Adipose tissue (tissue), 3 donors: ENCODE results near the gene TAOK1. TPM values are rescaled to one million over a fixed set of nuclear protein-coding genes. Genes with fewer than 3 reads are reported as not detected.

Source experiments
- H3K27ac ChIP-seq: one replicate; pipeline ENCODE4 v1.5.1; 2013; ENCODE audit warnings: low read depth, low read length
- WGBS, 3 donors: extraction: QIAGEN DNeasy Blood & Tissue Kit; methylation state at CpG; one replicate each; pipeline ENCODE4 v1.1.7; 2013; 5-methylcytosine and 5-hydroxymethylcytosine counted together
- polyA plus RNA-seq, 3 donors: library from polyadenylated mRNA; stranded (reverse); fragments of 200-250 nt; gene quantifications; one replicate each; pipeline ENCODE4 v1.2.3, GENCODE V29; 2013
- donor health status: healthy with polysubstance abuse.
- donor health status: Bipolar disorder and iron deficiency.
- donor health status: healthy.

Gene TAOK1
- polyA plus RNA-seq, 3 donors = 3.4 to 11.9 (median 10.5) TPM

DNA sequence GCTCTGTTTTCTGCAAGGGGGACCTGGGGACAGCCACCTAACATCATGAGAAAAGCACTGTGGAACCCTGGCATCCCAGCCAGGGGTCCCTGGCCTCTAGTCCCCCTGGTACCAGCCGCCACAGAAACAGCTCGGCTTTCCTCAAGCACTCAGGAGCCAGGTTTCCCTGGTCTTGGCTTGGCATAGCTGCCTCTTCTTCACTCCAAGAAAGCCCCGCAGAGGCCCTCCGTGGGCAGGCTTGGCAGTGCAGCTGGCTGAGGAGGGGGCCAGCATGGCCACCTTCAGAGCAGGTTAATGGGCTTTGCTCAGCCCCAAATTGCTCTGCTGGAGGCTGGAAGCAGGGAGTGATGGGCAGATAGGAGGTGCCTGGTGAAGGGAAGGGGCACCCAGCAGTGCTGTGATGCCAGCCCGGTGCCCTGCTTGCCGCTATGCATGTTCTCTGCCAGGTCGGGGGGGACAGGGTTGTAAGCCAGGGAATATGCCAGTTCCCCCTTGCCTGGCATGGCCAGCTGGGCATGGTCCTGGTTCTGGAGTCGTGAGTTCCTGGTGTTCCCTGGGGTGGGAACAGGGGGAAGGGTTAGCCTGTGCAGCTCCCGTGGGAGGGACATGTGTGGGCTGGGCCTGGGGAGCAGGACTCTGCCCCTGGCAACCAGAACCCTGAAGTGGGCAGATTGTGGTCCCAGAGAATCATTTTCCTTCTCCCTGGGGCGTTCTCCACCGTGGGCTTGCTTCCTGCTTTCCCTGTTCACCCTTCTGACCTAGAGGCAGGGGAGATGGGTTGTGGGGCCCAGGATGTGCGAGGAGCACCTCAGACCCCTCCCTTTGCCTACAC is 206.0 kb downstream of the TAOK1 start:
- H3K27ac ChIP-seq = no peak overlapping the region
- 71 to 80% (median 72%) methylated on average over 12 of the region's 12 CpGs for WGBS, 3 donors

DNA sequence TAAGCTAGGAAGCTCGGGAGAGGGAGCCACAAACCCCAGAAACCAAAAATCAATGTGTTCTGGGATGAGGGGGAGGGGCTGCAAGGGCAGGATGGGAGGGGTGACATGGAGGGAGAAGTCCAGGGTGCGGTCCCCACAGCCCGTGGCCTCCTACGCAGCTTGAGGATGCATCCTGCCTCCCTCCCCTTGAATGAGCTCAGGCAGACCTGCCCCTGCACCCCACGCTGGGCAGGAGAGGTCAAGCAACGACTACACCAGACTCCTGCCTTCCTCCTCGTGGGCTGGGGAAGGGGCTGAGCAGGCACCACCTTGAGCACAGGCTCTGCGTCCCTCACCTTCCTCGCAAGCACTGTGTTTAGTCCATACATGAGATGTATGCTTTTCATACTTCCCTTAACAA is 206.6 kb downstream of the TAOK1 start:
- no peak overlapping the region for H3K27ac ChIP-seq
- WGBS, 3 donors = 52 to 83% (median 66%) methylated on average over 9 of the region's 9 CpGs

DNA sequence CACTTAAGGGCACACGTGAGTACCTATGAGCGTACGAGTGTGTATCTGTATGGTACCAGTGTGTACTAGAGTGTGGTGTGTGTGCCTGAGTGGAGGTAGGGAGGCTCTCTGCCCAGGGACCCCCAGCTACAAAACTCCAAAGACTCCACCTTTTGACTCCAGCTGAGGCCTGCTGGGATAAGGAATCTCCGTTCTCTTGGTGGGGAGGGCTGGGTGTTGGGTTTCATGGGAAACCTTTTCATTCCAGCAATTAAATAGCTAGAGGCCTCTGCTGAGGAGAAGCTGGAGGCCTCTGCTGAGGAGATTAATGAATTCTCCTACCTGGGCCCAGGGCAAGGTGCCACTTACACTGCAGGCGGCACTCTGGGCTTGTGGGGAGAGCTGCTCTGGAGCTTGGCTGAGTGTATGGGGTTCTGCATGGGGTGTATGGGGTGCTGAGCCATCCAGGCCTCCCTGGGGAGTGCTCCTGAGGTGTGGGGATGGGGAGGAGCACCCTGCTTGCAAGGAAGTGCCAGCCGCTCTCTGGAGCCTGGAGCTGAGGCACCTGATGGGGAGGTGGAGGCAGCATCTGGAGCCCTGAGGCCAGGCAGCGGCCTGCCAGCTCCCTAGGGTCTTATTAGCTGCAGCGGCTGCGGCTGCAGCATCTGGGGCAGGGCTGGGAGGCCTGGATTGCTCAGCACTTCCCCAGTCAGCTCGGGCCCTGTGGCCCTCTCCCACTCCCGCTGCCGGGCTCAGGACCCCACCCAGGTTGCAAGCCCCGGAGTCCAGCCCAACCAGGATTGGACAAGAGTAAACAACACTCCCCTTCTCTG is 207.4 kb downstream of the TAOK1 start:
- WGBS, 3 donors = 57 to 81% (median 59%) methylated on average over 12 to 13 of the region's 13 CpGs
- no peak overlapping the region for H3K27ac ChIP-seq

Other genes with a start within 250 kb of the TAOK1 start
- gene MYO18A, start 210.0 kb upstream of the TAOK1 start, polyA plus RNA-seq = 10 to 100 TPM; 14.3 to 33.3 (median 18.6) TPM
- not detected for gene CRYBA1, start 143.5 kb upstream of the TAOK1 start, polyA plus RNA-seq
- 10 to 100 TPM in 1 of 3 donors, 1 to 10 TPM in 2; 4.9 to 11.6 (median 8.9) TPM for gene NUFIP2, start 96.2 kb upstream of the TAOK1 start, polyA plus RNA-seq
- 10 to 100 TPM in 1 of 3 donors, 1 to 10 TPM in 2; 8.3 to 38.0 (median 8.3) TPM for gene ABHD15, start 176.7 kb downstream of the TAOK1 start, polyA plus RNA-seq
- gene TP53I13, start 178.3 kb downstream of the TAOK1 start, polyA plus RNA-seq = 100 to 1,000 TPM in 1 of 3 donors, 10 to 100 TPM in 2; 54.3 to 166 (median 84.3) TPM
- gene GIT1, start 199.3 kb downstream of the TAOK1 start, polyA plus RNA-seq = 10 to 100 TPM; 14.6 to 36.8 (median 30.2) TPM
- gene ANKRD13B, start 202.8 kb downstream of the TAOK1 start, polyA plus RNA-seq = 1 to 10 TPM; 3.6 to 7.9 (median 6.6) TPM
- 10 to 100 TPM in 2 of 3 donors, 1 to 10 TPM in 1; 4.6 to 16.1 (median 13.6) TPM for gene CORO6, start 232.5 kb downstream of the TAOK1 start, polyA plus RNA-seq